A549 (cell line): ENCODE data around the gene NMBR. TPM values are rescaled to one million over a fixed set of nuclear protein-coding genes. Genes with fewer than 3 reads are reported as not detected.
A peak's percentile ranks its signal among the peaks of the same experiment; 100 is the strongest.

Experiments used
- ATAC-seq, 2 experiments: fragments of 200-7000 bp in 1 of 2; fragments of >200 bp in 1 of 2; cut with Nextera tagmentation in 1 of 2; cut with Tn5 transposase in 1 of 2; 3 replicates each; pipeline versions ENCODE4 v1.8.0 to v1.9.1; 2018 to 2020; ENCODE audit warnings: mild to moderate bottlenecking in 1 of 2, moderate library complexity in 1 of 2
- CTCF ChIA-PET: fragments of 300-600 bp; sonication (Branson Sonifier 250); formaldehyde crosslinking; extraction: SDS; loops from one replicate; lab custom pipeline; 2021; ENCODE audit warnings: antibody characterized with exemption, inconsistent platforms; lab: Yijun Ruan, JAX
- POLR2A ChIA-PET: fragments of 350-600 bp; formaldehyde crosslinking; extraction: SDS; loops from one replicate; lab custom pipeline; 2021; ENCODE audit warnings: antibody characterized with exemption, inconsistent platforms; lab: Yijun Ruan, JAX
- DNase-seq, 2 experiments: peaks; one replicate each; pipeline versions ENCODE4 v3.0.0 to v3.0.0-alpha.2; 2011 to 2016; ENCODE audit warnings: low read depth in 1 of 2, low spot score in 1 of 2
- FAIRE-seq: peaks from 2 replicates; lab custom pipeline; 2011; peaks lifted over from hg19 to GRCh38; lab: Jason Lieb, UNC
- H3K27ac ChIP-seq, 2 experiments: fragments of >200 bp; sonication (Bioruptor Twin); formaldehyde crosslinking; 3 replicates each; pipeline ENCODE4 v1.5.1; 2016 to 2017
- H3K4me1 ChIP-seq: fragments of >200 bp; sonication (Bioruptor Twin); formaldehyde crosslinking; 3 replicates; pipeline ENCODE4 v1.6.1; 2016
- H3K4me2 ChIP-seq: fragments of >200 bp; sonication (Bioruptor Twin); formaldehyde crosslinking; 3 replicates; pipeline ENCODE4 v1.6.1; 2016
- H3K4me3 ChIP-seq: fragments of >200 bp; sonication (Bioruptor Twin); formaldehyde crosslinking; 3 replicates; pipeline ENCODE4 v1.5.1; 2016
- H3K9me3 ChIP-seq: fragments of >200 bp; sonication (Bioruptor Twin); formaldehyde crosslinking; 3 replicates; pipeline ENCODE4 v1.6.1; 2016
- BCL3 ChIP-seq: fragments of >200 bp; sonication (Bioruptor Twin); formaldehyde crosslinking; IDR thresholded peaks from 3 replicates; pipeline ENCODE4 v1.6.1; 2016
- CTCF ChIP-seq: fragments of >200 bp; sonication (Bioruptor Twin); formaldehyde crosslinking; IDR thresholded peaks from 3 replicates; pipeline ENCODE4 v1.5.1; 2016
- EHMT2 ChIP-seq: fragments of 200-600 bp; sonication (generic); IDR thresholded peaks from 2 replicates; pipeline ENCODE4 v1.6.1; 2016; ENCODE audit warnings: antibody characterized with exemption, low read depth, mild to moderate bottlenecking, moderate library complexity
- HMGXB4 ChIP-seq: fragments of 250-450 bp; sonication (Bioruptor Pico); IDR thresholded peaks from 2 replicates; pipeline ENCODE4 v1.5.0; 2021; ENCODE audit warnings: mild to moderate bottlenecking, moderate library complexity, borderline replicate concordance
- HOXB13 ChIP-seq: fragments of 250-450 bp; sonication (Bioruptor Pico); IDR thresholded peaks from 2 replicates; pipeline ENCODE4 v1.5.0; 2020; ENCODE audit warnings: low read depth, mild to moderate bottlenecking, moderate library complexity
- JUNB ChIP-seq: fragments of >200 bp; sonication (Bioruptor Twin); formaldehyde crosslinking; IDR thresholded peaks from 2 replicates; pipeline ENCODE4 v1.6.1; 2016
- KDM1A ChIP-seq: fragments of 200-600 bp; sonication (generic); IDR thresholded peaks from 2 replicates; pipeline ENCODE4 v1.6.1; 2016; ENCODE audit warnings: low read depth, mild to moderate bottlenecking
- NFE2L2 ChIP-seq: fragments of 150-350 bp; conservative IDR thresholded peaks from 2 replicates; pipeline ENCODE4 v1.6.1; 2014; ENCODE audit warnings: low read length
- NR3C1 ChIP-seq: fragments of >200 bp; sonication (Bioruptor Twin); formaldehyde crosslinking; IDR thresholded peaks from 3 replicates; pipeline ENCODE4 v1.6.1; 2017
- RAD21 ChIP-seq, 2 experiments: fragments of >200 bp in 1 of 2; sonication (Bioruptor Twin) in 1 of 2; formaldehyde crosslinking in 1 of 2; IDR thresholded peaks in 1 of 2; conservative IDR thresholded peaks in 1 of 2; 2 replicates in 1 of 2; 3 replicates in 1 of 2; pipeline ENCODE4 v1.6.1; 2012 to 2018; ENCODE audit warnings: inconsistent platforms in 1 of 2
- RCOR1 ChIP-seq: fragments of 150-350 bp; IDR thresholded peaks from 2 replicates; pipeline ENCODE4 v1.6.1; 2014; ENCODE audit warnings: antibody characterized with exemption, low read length, low read depth
- SMC3 ChIP-seq: fragments of >200 bp; sonication (Bioruptor Twin); formaldehyde crosslinking; IDR thresholded peaks from 3 replicates; pipeline ENCODE4 v1.6.1; 2018; ENCODE audit warnings: inconsistent platforms
- TFCP2L1 ChIP-seq: fragments of 250-450 bp; sonication (Bioruptor Pico); IDR thresholded peaks from 2 replicates; pipeline ENCODE4 v1.5.0; 2021; ENCODE audit warnings: mild to moderate bottlenecking
- ZSCAN20 ChIP-seq: fragments of 250-450 bp; sonication (Bioruptor Pico); IDR thresholded peaks from 2 replicates; pipeline ENCODE4 v1.8.0; 2022; ENCODE audit warnings: mild to moderate bottlenecking, moderate library complexity
- WGBS: methylation state at CpG from one replicate; pipeline ENCODE4 v1.1.6; 2017; ENCODE audit errors: missing lambda C conversion rate; 5-methylcytosine and 5-hydroxymethylcytosine counted together
- polyA plus RNA-seq, 4 experiments: library from polyadenylated mRNA; depleted of rRNA in 3 of 4; stranded (reverse); fragments of >200 nt; fragmentation: RNase III in 1 of 4; extraction: RNeasy Plus Mini Kit Qiagen cat#74134 plus additional on column Dnase treatment in 1 of 4; gene quantifications; 2 replicates in 3 of 4; 3 replicates in 1 of 4; pipeline ENCODE4 v1.2.3, GENCODE V29; 2011 to 2017
- TF ChIP-seq, protein P1 (sequence below): fragments of 450-650 bp; IDR thresholded peaks from 2 replicates; pipeline ENCODE4 v1.6.1; 2014; ENCODE audit warnings: antibody characterized with exemption
- TF ChIP-seq, protein P2 (sequence below): fragments of 250-450 bp; sonication (Bioruptor Pico); IDR thresholded peaks from 2 replicates; pipeline ENCODE4 v1.5.0; 2020; ENCODE audit warnings: low read depth, mild to moderate bottlenecking, moderate library complexity
- TF ChIP-seq, protein P3 (sequence below): IDR thresholded peaks from 2 replicates; pipeline ENCODE4 v1.6.1; 2012

Gene NMBR
- polyA plus RNA-seq, 2 of the 4 experiments (the other 2 are of a cell fraction) = not detected

GRCh38 chr6:142047934-142048592 is 98.9 kb downstream of the NMBR start:
- ChIA-PET POLR2A (no interaction called here), CTCF (interaction anchor here (1.7 kb wide), 1 partner anchor 58 kb away, joined by 6 read pairs; no protein-coding TSS in a partner anchor)
- no peaks in the 10 kb centered on the region for H3K9me3 ChIP-seq
- WGBS = 78% methylated on average over 12 of the region's 12 CpGs
- no peak for ATAC-seq
- DNase-seq = no peak
- H3K4me2 ChIP-seq = no peak overlapping the region
- TF ChIP-seq, protein P1, sequence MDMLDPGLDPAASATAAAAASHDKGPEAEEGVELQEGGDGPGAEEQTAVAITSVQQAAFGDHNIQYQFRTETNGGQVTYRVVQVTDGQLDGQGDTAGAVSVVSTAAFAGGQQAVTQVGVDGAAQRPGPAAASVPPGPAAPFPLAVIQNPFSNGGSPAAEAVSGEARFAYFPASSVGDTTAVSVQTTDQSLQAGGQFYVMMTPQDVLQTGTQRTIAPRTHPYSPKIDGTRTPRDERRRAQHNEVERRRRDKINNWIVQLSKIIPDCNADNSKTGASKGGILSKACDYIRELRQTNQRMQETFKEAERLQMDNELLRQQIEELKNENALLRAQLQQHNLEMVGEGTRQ = no peak
- TF ChIP-seq, protein P2, sequence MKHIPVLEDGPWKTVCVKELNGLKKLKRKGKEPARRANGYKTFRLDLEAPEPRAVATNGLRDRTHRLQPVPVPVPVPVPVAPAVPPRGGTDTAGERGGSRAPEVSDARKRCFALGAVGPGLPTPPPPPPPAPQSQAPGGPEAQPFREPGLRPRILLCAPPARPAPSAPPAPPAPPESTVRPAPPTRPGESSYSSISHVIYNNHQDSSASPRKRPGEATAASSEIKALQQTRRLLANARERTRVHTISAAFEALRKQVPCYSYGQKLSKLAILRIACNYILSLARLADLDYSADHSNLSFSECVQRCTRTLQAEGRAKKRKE (CRISPR knock-in tag) = no peak
- TF ChIP-seq BCL3 (no peak), TFCP2L1 (CRISPR knock-in tag) (no peak), NR3C1 (no peak), KDM1A (no peak), JUNB (no peak), RCOR1 (no peak), NFE2L2 (no peak), ZSCAN20 (CRISPR knock-in tag) (no peak), HOXB13 (no peak), HMGXB4 (CRISPR knock-in tag) (no peak)
- TF ChIP-seq, protein P3, sequence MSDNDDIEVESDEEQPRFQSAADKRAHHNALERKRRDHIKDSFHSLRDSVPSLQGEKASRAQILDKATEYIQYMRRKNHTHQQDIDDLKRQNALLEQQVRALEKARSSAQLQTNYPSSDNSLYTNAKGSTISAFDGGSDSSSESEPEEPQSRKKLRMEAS = no peak
- H3K4me1 ChIP-seq = no peaks in the 10 kb centered on the region
- no peak for FAIRE-seq
- no peak overlapping the region for H3K4me3 ChIP-seq
- H3K27ac ChIP-seq = no peak overlapping the region

DNA sequence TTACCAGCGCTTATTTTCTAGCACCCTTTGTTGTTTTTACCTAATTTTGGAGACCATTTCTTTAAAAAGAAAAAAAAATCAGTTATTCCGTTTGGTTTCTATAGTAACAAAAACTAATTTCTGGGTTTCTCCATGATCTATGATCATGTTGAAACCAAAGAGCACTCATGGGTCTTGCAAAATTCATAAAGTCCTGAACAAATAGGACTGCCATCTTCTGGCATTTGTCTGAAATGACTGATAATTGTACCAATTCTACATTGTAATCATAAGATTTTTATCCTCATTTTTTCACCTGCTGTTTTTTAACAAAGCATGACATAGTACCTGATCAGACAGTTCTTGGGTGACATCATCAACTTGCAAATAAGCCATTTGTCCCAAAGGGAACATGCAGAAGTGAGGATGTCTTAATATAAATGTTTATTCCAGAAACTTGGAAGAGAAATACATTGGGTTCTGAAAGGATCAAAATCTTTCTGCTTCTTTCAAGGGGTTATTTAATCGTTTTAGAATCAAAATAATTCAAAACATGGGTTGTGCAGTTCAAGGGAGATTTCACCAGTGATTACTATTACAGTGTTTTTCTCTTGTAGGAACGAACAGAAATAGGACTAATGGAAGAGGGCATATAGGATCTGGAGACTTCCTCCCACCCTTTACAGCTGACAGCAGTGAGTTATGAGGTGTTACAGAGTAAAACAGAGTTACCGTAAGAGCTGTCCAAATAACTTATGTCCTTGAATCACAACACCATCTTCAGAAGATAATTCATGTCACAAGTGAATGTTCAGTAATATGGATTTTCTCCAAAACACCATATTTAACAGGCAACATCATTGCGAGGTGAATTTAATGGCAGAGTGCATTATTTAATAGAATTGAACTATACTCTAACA is 101.3 kb downstream of the NMBR start:
- CTCF ChIA-PET = interaction anchor here (3.7 kb wide), 1 partner anchor 56 kb away, joined by 28 read pairs; no protein-coding TSS in a partner anchor
- POLR2A ChIA-PET = no interaction called here
- DNase-seq (peak in 1 of 2 experiments; percentile 15), ATAC-seq (no peak), FAIRE-seq (no peak)
- Histone ChIP-seq H3K27ac (no peak overlapping the region), H3K9me3 (no peaks in the 10 kb centered on the region), H3K4me3 (no peak overlapping the region), H3K4me1 (no peaks in the 10 kb centered on the region), H3K4me2 (no peak overlapping the region)
- WGBS = 36% methylated on average over 6 of the region's 6 CpGs
- TF ChIP-seq EHMT2 (no peak), SMC3 (peak; percentile 56), CTCF (peak; percentile 48), RAD21 (conservative IDR thresholded peaks at IDR 0.05 in 1 of 2, IDR thresholded peaks at IDR 0.05 in 1 of 2) (peak; percentile 41 to 42; a peak in 3 of 5 replicates)
